ENCODE results near the gene SLC29A2. TPM values are rescaled to one million over a fixed set of nuclear protein-coding genes. Genes with fewer than 3 reads are reported as not detected.

Gene SLC29A2
- polyA plus RNA-seq, 3 donors = 0.11 to 1.3 TPM; not detected in 1

DNA sequence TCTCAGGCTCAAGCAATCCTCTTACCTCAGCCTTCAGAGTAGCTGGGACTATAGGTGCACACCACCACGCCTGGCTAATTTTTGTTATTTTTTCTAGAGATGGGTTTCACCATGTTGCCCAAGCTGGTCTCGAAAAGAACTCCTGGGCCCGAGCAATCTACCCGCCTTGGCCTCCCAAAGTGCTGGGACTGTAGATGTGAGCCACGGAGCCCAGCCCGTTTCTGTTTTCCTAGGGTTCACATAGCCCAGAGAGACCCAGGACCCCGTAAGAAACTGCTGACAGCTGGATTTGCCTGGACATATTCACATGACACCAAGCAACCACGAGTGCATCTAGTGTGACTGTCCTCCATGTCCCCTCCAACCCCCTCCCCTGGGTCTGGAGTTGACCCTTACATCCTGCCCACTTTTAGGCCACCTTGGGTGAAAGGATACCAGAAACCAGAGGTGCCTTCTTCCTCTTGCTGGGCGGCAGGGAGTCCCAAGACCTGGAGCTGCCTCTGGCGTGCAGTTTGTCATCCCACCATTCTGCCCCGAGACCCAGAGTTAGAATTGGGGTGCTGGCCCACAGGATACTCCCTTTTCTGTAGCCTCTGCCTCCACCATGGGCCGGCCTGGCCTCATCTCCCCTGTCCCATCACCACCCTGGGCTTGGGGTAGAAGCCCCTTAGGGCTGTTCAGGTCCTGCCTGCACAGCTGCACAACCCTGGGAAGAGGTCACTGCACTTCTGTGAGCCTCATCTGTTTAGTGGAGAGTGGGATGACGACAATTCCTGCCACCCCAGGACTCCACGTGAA is 31.7 kb downstream of the SLC29A2 start:
- Histone ChIP-seq H3K4me1 (ENCODE audit: control insufficient read depth in 1 of 2, insufficient read depth in 2 of 2, low read length in 2 of 2) (peaks cover 33 to 42% of the 10 kb centered on the region in 2 donors), H3K27ac (ENCODE audit: low read depth in 1 of 2, low read length in 2 of 2) (no peak overlapping the region), H3K4me2 (replicated peaks; ENCODE audit: extremely low read depth, low read length, poor library complexity, severe bottlenecking) (no peak overlapping the region), H4K20me1 (ENCODE audit: insufficient read depth, low read length) (peaks cover 41% of the 10 kb centered on the region), H2AFZ (ENCODE audit: insufficient read depth, low read depth, low read length, poor library complexity, severe bottlenecking) (no peak overlapping the region), H3K4me3 (replicated peaks in 1 of 3; ENCODE audit: low read depth in 2 of 3, low read length in 3 of 3) (no peak overlapping the region), H3K9ac (ENCODE audit: insufficient read depth, low read length, poor library complexity, severe bottlenecking) (no peak overlapping the region), H3K79me2 (ENCODE audit: insufficient read depth, low read length) (peaks cover 36% of the 10 kb centered on the region), H3K27me3 (ENCODE audit: control insufficient read depth in 2 of 2, insufficient read depth in 2 of 2, low read length in 2 of 2) (no peaks in the 10 kb centered on the region), H3K36me3 (replicated peaks in 1 of 2; ENCODE audit: control insufficient read depth in 1 of 2, insufficient read depth in 2 of 2, low read length in 2 of 2) (peaks cover 50 to 68% of the 10 kb centered on the region in 2 donors), H3K9me3 (replicated peaks in 1 of 2; ENCODE audit: control insufficient read depth in 1 of 2, insufficient read depth in 1 of 2, low read length in 2 of 2) (no peaks in the 10 kb centered on the region)
- TF ChIP-seq, protein P1, sequence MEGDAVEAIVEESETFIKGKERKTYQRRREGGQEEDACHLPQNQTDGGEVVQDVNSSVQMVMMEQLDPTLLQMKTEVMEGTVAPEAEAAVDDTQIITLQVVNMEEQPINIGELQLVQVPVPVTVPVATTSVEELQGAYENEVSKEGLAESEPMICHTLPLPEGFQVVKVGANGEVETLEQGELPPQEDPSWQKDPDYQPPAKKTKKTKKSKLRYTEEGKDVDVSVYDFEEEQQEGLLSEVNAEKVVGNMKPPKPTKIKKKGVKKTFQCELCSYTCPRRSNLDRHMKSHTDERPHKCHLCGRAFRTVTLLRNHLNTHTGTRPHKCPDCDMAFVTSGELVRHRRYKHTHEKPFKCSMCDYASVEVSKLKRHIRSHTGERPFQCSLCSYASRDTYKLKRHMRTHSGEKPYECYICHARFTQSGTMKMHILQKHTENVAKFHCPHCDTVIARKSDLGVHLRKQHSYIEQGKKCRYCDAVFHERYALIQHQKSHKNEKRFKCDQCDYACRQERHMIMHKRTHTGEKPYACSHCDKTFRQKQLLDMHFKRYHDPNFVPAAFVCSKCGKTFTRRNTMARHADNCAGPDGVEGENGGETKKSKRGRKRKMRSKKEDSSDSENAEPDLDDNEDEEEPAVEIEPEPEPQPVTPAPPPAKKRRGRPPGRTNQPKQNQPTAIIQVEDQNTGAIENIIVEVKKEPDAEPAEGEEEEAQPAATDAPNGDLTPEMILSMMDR (IDR thresholded peaks at IDR 0.05) = no peak
- no peak overlapping the region for H3K4me3 Mint-ChIP-seq
- H3K4me1 Mint-ChIP-seq = peaks cover 37% of the 10 kb centered on the region
- H3K27ac Mint-ChIP-seq = peak overlapping the region in 1 of 7 donors; percentile 79
- intact Hi-C loops (cut with micrococcal nuclease) = no loop called here
- H3K9me3 Mint-ChIP-seq = no peaks in the 10 kb centered on the region
- no peaks in the 10 kb centered on the region for H3K27me3 Mint-ChIP-seq (ENCODE audit: low read depth in 3 of 3)
- peaks cover 53 to 61% of the 10 kb centered on the region in 2 donors for H3K36me3 Mint-ChIP-seq
- DNase-seq = peak in 1 of 3 donors; percentile 2
- WGBS (ENCODE audit: insufficient coverage) = 90% methylated on average over 9 of the region's 14 CpGs

DNA sequence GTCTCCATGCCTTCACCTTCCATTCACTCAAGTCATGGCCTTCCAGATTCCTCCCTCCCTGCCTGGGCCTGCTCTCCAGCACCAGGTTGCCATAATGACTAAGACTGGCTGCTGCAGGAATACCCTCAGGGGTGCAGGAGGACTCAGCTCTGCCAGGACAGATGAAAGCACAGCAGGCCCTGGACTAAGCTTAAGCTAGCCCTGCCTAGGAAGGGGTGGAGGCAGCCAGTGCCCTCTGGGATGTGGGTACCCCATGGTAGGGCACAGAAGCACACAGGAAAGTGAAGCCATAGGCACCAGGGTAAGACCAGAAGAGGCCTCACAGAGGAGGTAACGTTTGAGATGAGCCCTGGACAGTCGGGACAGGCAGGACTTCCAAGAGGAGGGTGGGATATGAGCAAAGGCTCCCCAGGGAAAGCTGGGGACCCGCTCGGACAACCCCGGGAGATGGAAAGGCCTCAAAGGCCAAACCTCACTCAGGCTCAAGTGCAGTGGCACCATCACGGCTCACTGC is 32.3 kb downstream of the SLC29A2 start:
- Mint-ChIP-seq H3K27me3 (ENCODE audit: low read depth in 3 of 3) (no peaks in the 10 kb centered on the region), H3K4me1 (peaks cover 35% of the 10 kb centered on the region), H3K4me3 (no peak overlapping the region), H3K27ac (peak overlapping the region in 4 of 7 donors; percentile 15 to 76 (median 38)), H3K9me3 (no peaks in the 10 kb centered on the region), H3K36me3 (peaks cover 53 to 62% of the 10 kb centered on the region in 2 donors)
- Histone ChIP-seq H3K4me2 (replicated peaks; ENCODE audit: extremely low read depth, low read length, poor library complexity, severe bottlenecking) (no peak overlapping the region), H3K4me3 (replicated peaks in 1 of 3; ENCODE audit: low read depth in 2 of 3, low read length in 3 of 3) (no peak overlapping the region), H4K20me1 (ENCODE audit: insufficient read depth, low read length) (peaks cover 43% of the 10 kb centered on the region), H3K4me1 (ENCODE audit: control insufficient read depth in 1 of 2, insufficient read depth in 2 of 2, low read length in 2 of 2) (peaks cover 35 to 44% of the 10 kb centered on the region in 2 donors), H3K9ac (ENCODE audit: insufficient read depth, low read length, poor library complexity, severe bottlenecking) (no peak overlapping the region), H2AFZ (ENCODE audit: insufficient read depth, low read depth, low read length, poor library complexity, severe bottlenecking) (no peak overlapping the region), H3K27me3 (ENCODE audit: control insufficient read depth in 2 of 2, insufficient read depth in 2 of 2, low read length in 2 of 2) (no peaks in the 10 kb centered on the region), H3K79me2 (ENCODE audit: insufficient read depth, low read length) (peaks cover 29% of the 10 kb centered on the region), H3K36me3 (replicated peaks in 1 of 2; ENCODE audit: control insufficient read depth in 1 of 2, insufficient read depth in 2 of 2, low read length in 2 of 2) (peaks cover 52 to 69% of the 10 kb centered on the region in 2 donors), H3K27ac (ENCODE audit: low read depth in 1 of 2, low read length in 2 of 2) (peak overlapping the region in 1 of 2 donors; percentile 12), H3K9me3 (replicated peaks in 1 of 2; ENCODE audit: control insufficient read depth in 1 of 2, insufficient read depth in 1 of 2, low read length in 2 of 2) (no peaks in the 10 kb centered on the region)
- intact Hi-C loops (cut with micrococcal nuclease) = no loop called here
- WGBS (ENCODE audit: insufficient coverage) = 93% methylated on average over 6 of the region's 6 CpGs
- peak in 1 of 3 donors; percentile 3 for DNase-seq
- TF ChIP-seq, protein P1 (IDR thresholded peaks at IDR 0.05) = no peak

Measured in CD14-positive monocyte (primary cell).